ENCODE results near the gene FAM131B. TPM values are rescaled to one million over a fixed set of nuclear protein-coding genes. Genes with fewer than 3 reads are reported as not detected.
"Not testable (repeated sequence)": the region's sequence is repeated elsewhere in the genome, so short reads cannot be mapped to it uniquely, and the experiment has no call there.

Gene FAM131B
- 0.06 and 0.31 TPM in 2 replicates for total RNA-seq (2014; rRNA removed; shearing (Covaris generic))

- in situ Hi-C loops (cut with HindIII; ENCODE audit: low sequenced_read_pairs): no loop called here
- DNase-seq (ENCODE audit: low spot score): peak; percentile 66
These were observed at the start of gene FAM131B for GRCh38 chr7:143362131-143363015. Gene FAM131B, minus strand, starts transcription at chr7:143362713. Its CDS starts 110 bp downstream, at chr7:143362603.

GRCh38 chr7:143411976-143412708, 49.6 kb upstream of the FAM131B start:
- in situ Hi-C loops (cut with HindIII; ENCODE audit: low sequenced_read_pairs): no loop called here
- DNase-seq (ENCODE audit: low spot score): no peak

- DNase-seq (ENCODE audit: low spot score): no peak
- in situ Hi-C loops (cut with HindIII; ENCODE audit: low sequenced_read_pairs): no loop called here
These were observed 48.0 kb upstream of the FAM131B start for GRCh38 chr7:143410521-143411004.

GRCh38 chr7:143408686-143409561, 46.4 kb upstream of the FAM131B start, which contains the start of gene EPHA1:
Gene EPHA1, minus strand, starts transcription at chr7:143408856. Its CDS starts 51 bp downstream, at chr7:143408805.
- in situ Hi-C loops (cut with HindIII; ENCODE audit: low sequenced_read_pairs): no loop called here
- peak; percentile 59 for DNase-seq (ENCODE audit: low spot score)

- in situ Hi-C loops (cut with HindIII; ENCODE audit: low sequenced_read_pairs): no loop called here
- no peak for DNase-seq (ENCODE audit: low spot score)
These were observed 45.8 kb upstream of the FAM131B start for GRCh38 chr7:143408252-143408685.

- DNase-seq (ENCODE audit: low spot score): no peak
- in situ Hi-C loops (cut with HindIII; ENCODE audit: low sequenced_read_pairs): no loop called here
These were observed 45.1 kb upstream of the FAM131B start for GRCh38 chr7:143407287-143408251.

- in situ Hi-C loops (cut with HindIII; ENCODE audit: low sequenced_read_pairs): no loop called here
- no peak for DNase-seq (ENCODE audit: low spot score)
These were observed 43.5 kb upstream of the FAM131B start for GRCh38 chr7:143406002-143406357.

GRCh38 chr7:143405173-143406001, 42.9 kb upstream of the FAM131B start:
- in situ Hi-C loops (cut with HindIII; ENCODE audit: low sequenced_read_pairs): no loop called here
- no peak for DNase-seq (ENCODE audit: low spot score)

GRCh38 chr7:143402233-143402632, 39.7 kb upstream of the FAM131B start:
- DNase-seq (ENCODE audit: low spot score); in situ Hi-C loops (cut with HindIII; ENCODE audit: low sequenced_read_pairs): not testable (repeated sequence)

GRCh38 chr7:143401265-143401664, 38.8 kb upstream of the FAM131B start:
- in situ Hi-C loops (cut with HindIII; ENCODE audit: low sequenced_read_pairs): no loop called here
- no peak for DNase-seq (ENCODE audit: low spot score)

GRCh38 chr7:143399642-143400041, 37.1 kb upstream of the FAM131B start:
- in situ Hi-C loops (cut with HindIII; ENCODE audit: low sequenced_read_pairs): no loop called here
- DNase-seq (ENCODE audit: low spot score): no peak

- no peak for DNase-seq (ENCODE audit: low spot score)
- in situ Hi-C loops (cut with HindIII; ENCODE audit: low sequenced_read_pairs): no loop called here
These were observed 36.6 kb upstream of the FAM131B start for GRCh38 chr7:143399151-143399550.

- DNase-seq (ENCODE audit: low spot score): no peak
- in situ Hi-C loops (cut with HindIII; ENCODE audit: low sequenced_read_pairs): no loop called here
These were observed 36.1 kb upstream of the FAM131B start for GRCh38 chr7:143398616-143399015.

GRCh38 chr7:143397710-143398530, 35.4 kb upstream of the FAM131B start:
- in situ Hi-C loops (cut with HindIII; ENCODE audit: low sequenced_read_pairs): no loop called here
- DNase-seq (ENCODE audit: low spot score): no peak

- in situ Hi-C loops (cut with HindIII; ENCODE audit: low sequenced_read_pairs): no loop called here
- no peak for DNase-seq (ENCODE audit: low spot score)
These were observed 34.4 kb upstream of the FAM131B start for GRCh38 chr7:143396625-143397556.

Data from G401 (cell line).